Upper lobe of left lung (tissue), 4 donors: ENCODE data around the gene CPZ.

Source experiments
- CTCF ChIP-seq, 6 experiments: fragments of 450-650 bp in 4 of 6; fragments of 200-600 bp in 2 of 6; sonication (generic) in 2 of 6; IDR thresholded peaks; one replicate each; pipeline ENCODE4 v1.5.1; 2016 to 2019; ENCODE audit warnings: antibody characterized with exemption in 6 of 6
- EP300 ChIP-seq, 4 donors: sonication (generic); formaldehyde crosslinking; IDR thresholded peaks; one replicate each; pipeline ENCODE4 v1.5.1; 2017; ENCODE audit warnings: antibody characterized with exemption in 4 of 4, control low read depth in 2 of 4
- POLR2A ChIP-seq, 4 donors: fragments of 450-650 bp; IDR thresholded peaks; one replicate each; pipeline ENCODE4 v1.5.1; 2016 to 2017; ENCODE audit warnings: antibody characterized with exemption in 4 of 4, mild to moderate bottlenecking in 2 of 4

GRCh38 chr4:8574796-8575370, 17.7 kb upstream of the CPZ start:
- no peak for TF ChIP-seq CTCF (IDR thresholded peaks at IDR 0.05)
- no peak for TF ChIP-seq POLR2A (IDR thresholded peaks at IDR 0.05)
- TF ChIP-seq EP300 (IDR thresholded peaks at IDR 0.05) = no peak
